ENCODE results near the gene TANGO6. TPM values are rescaled to one million over a fixed set of nuclear protein-coding genes. Genes with fewer than 3 reads are reported as not detected.

TANGO6 gene
- total RNA-seq, 1 donor from 2014 or later, result 13.7 TPM

DNA sequence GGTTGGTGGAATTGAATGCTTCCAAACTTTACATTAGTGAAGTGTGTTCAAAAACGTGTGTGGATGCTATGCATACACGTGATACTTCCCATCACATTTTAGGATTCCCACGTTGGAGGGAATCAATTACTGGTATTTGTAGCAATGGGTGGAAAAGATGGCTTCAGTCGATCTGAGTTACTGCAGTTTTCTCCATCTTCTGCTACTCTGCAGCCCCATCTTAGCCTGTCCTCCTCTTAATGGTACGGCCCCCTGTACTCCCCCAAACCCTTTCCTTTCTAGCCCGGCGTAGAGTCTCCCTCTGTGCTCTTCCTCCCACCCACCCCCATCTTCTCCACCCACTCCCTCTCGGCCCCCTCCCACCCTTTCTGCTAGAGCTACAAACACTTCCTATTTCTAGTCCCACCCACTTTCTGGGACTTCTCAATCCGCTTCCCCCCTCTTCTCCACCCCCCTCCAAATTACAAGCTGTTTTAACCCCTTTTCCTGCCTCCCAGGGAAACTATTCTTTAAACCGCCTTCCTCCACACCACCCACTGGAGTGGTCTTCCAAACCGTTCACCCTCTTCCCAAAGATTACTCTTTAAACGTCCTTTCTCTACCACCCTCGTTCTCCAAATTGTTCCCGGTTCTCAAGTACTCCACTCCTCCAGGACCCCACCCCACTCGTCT, 288.0 kb downstream of the TANGO6 start:
- no peak for TF ChIP-seq CTCF (IDR thresholded peaks at IDR 0.05; ENCODE audit: insufficient read depth, low read length, severe bottlenecking)
- no peak for DNase-seq (ENCODE audit: low read depth)
- no peak for FAIRE-seq

GRCh38 chr16:69131839-69132423, 288.6 kb downstream of the TANGO6 start:
- H3K27me3 ChIP-seq (ENCODE audit: control insufficient read depth, insufficient read depth, low read length), result no peaks in the 10 kb centered on the region
- H3K4me3 ChIP-seq (ENCODE audit: low read depth, low read length), result peak overlapping the region; percentile 97
- peak; percentile 50 for DNase-seq (ENCODE audit: low read depth)
- H3K36me3 ChIP-seq (ENCODE audit: control insufficient read depth, insufficient read depth, low read length), result peaks cover 1% of the 10 kb centered on the region
- no peak for TF ChIP-seq CTCF (IDR thresholded peaks at IDR 0.05; ENCODE audit: insufficient read depth, low read length, severe bottlenecking)
- no peak for FAIRE-seq

More for the DNA sequence above, 288.0 kb downstream of the TANGO6 start:
- H3K36me3 ChIP-seq (ENCODE audit: control insufficient read depth, insufficient read depth, low read length), result peaks cover 1% of the 10 kb centered on the region
- peak overlapping the region; percentile 97 for H3K4me3 ChIP-seq (ENCODE audit: low read depth, low read length)
- H3K27me3 ChIP-seq (ENCODE audit: control insufficient read depth, insufficient read depth, low read length), result no peaks in the 10 kb centered on the region

DNA sequence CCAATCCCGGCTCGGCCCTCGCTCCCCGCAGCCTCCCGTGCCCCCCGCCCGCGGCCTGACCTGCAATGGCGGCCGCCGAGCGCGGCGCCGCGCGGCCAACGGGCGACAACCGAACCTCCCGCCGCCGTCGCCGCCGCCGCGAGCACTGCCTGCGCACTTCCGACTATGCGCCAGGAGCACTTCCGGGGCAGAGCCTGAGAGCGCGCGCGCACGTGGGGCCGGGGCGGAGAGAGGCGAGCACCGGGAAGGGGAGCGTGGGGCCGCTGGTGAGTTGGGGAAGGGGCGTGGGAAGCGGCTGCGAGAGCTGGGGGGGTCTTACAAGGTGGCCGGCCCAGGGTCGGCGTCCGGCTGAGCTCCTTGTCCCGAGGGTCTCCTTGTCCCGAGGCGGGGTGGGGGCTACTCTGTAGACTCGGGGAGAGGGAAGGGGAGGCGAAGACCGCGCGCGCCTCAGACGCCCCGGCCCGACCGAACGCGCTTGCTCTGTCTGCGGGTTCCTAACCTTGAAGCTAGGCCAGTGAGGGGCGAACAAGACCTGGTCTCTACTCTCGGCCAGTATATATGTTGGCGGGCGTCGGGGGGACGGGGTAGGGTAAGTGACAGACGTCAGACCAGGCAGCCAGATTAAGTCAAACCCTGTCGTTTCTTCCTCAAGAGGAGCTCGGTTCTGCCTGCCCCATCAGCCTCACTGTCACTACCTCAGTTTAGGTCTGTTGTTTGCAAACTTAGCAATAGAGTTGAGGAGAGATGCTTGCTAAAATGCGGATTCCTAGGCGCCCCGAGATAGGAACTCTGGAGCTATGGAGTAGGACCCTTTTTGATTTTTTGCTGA, 289.3 kb downstream of the TANGO6 start, which contains the start of the genes CHTF8 and UTP4:
Gene CHTF8 (minus strand): TSS at position 165 of the 829 bp plus-strand sequence. CDS start 11,130 bp downstream, outside the sequence.
Gene UTP4 (plus strand): TSS at position 226 of the 829 bp plus-strand sequence. CDS start 811 bp downstream, outside the sequence.
- DNase-seq (ENCODE audit: low read depth) (peak; percentile 47), FAIRE-seq (no peak)
- Histone ChIP-seq H3K36me3 (ENCODE audit: control insufficient read depth, insufficient read depth, low read length) (peaks cover 1% of the 10 kb centered on the region), H3K27me3 (ENCODE audit: control insufficient read depth, insufficient read depth, low read length) (no peaks in the 10 kb centered on the region), H3K4me3 (ENCODE audit: low read depth, low read length) (peak within 1 kb of the TSS; percentile 97)
- TF ChIP-seq CTCF (IDR thresholded peaks at IDR 0.05; ENCODE audit: insufficient read depth, low read length, severe bottlenecking), result no peak

GRCh38 chr16:69133373-69133954, 290.1 kb downstream of the TANGO6 start:
- Histone ChIP-seq H3K36me3 (ENCODE audit: control insufficient read depth, insufficient read depth, low read length) (peaks cover 4% of the 10 kb centered on the region), H3K27me3 (ENCODE audit: control insufficient read depth, insufficient read depth, low read length) (no peaks in the 10 kb centered on the region), H3K4me3 (ENCODE audit: low read depth, low read length) (peak overlapping the region; percentile 97)
- TF ChIP-seq CTCF (IDR thresholded peaks at IDR 0.05; ENCODE audit: insufficient read depth, low read length, severe bottlenecking), result no peak
- no peak for DNase-seq (ENCODE audit: low read depth)
- FAIRE-seq, result no peak

Other genes with a start within 250 kb of the TANGO6 start
- gene CDH3, start 198.2 kb upstream of the TANGO6 start, total RNA-seq, result 564 and 607 TPM in 2 replicates
- 250 and 360 TPM in 2 replicates for gene CDH1, start 106.2 kb upstream of the TANGO6 start, total RNA-seq

All from bronchial epithelial cell (primary cell).